22Rv1 (cell line): ENCODE data around the gene GNB5.
"Not testable (repeated sequence)": the region's sequence is repeated elsewhere in the genome, so short reads cannot be mapped to it uniquely, and the experiment has no call there.

ENCODE experiments used
- H3K27ac ChIP-seq: fragments of 450-650 bp; 2 replicates; pipeline ENCODE4 v1.5.1; 2017
- ZFX ChIP-seq: fragments of 450-650 bp; IDR thresholded peaks from 2 replicates; pipeline ENCODE4 v1.6.1; 2017; ENCODE audit warnings: antibody characterized with exemption, borderline replicate concordance
- TF ChIP-seq, protein P1 (sequence below): fragments of 450-650 bp; IDR thresholded peaks from 2 replicates; pipeline ENCODE4 v1.5.1; 2017; ENCODE audit warnings: mild to moderate bottlenecking

Gene GNB5

DNA sequence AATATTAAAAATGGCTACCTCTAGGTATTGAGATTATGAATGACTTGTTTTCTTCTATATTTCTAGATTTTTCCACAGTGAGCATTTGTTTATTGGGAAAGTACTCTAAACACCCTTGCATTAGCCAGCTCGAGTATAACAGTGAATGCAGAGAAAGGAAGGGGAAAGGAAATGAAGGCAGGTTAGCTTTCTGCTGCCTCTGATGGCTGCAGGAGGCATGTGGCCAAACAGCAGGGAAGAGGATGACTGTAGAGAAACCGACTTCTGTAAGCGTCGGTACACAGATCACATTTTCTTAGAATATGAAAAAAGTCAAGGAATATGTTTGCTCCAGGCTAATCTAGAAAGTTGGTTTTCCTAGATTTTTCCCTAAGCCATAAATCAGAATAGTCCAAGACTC is 19.8 kb downstream of the GNB5 start:
- TF ChIP-seq ZFX: no peak
- TF ChIP-seq, protein P1, sequence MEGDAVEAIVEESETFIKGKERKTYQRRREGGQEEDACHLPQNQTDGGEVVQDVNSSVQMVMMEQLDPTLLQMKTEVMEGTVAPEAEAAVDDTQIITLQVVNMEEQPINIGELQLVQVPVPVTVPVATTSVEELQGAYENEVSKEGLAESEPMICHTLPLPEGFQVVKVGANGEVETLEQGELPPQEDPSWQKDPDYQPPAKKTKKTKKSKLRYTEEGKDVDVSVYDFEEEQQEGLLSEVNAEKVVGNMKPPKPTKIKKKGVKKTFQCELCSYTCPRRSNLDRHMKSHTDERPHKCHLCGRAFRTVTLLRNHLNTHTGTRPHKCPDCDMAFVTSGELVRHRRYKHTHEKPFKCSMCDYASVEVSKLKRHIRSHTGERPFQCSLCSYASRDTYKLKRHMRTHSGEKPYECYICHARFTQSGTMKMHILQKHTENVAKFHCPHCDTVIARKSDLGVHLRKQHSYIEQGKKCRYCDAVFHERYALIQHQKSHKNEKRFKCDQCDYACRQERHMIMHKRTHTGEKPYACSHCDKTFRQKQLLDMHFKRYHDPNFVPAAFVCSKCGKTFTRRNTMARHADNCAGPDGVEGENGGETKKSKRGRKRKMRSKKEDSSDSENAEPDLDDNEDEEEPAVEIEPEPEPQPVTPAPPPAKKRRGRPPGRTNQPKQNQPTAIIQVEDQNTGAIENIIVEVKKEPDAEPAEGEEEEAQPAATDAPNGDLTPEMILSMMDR: no peak; the same call in 1 of the 2 replicates
- H3K27ac ChIP-seq: no peak overlapping the region

DNA sequence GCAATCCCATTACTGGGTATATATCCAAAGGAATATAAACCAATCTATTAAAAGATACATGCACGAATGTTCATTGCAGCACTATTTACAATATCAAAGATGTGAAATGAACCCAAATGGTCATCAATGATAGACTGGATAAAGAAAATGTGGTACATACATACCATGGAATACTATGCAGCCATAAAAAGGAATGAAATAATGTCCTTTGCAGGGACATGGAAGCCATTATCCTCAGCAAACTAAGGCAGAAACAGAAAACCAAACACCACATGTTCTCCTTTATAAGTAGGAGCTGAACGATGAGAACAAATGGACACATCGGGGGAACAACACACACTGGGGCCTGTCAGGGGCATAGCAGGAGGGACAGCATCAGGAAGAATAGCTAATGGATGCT is 21.0 kb downstream of the GNB5 start:
- not testable (repeated sequence) for H3K27ac ChIP-seq

DNA sequence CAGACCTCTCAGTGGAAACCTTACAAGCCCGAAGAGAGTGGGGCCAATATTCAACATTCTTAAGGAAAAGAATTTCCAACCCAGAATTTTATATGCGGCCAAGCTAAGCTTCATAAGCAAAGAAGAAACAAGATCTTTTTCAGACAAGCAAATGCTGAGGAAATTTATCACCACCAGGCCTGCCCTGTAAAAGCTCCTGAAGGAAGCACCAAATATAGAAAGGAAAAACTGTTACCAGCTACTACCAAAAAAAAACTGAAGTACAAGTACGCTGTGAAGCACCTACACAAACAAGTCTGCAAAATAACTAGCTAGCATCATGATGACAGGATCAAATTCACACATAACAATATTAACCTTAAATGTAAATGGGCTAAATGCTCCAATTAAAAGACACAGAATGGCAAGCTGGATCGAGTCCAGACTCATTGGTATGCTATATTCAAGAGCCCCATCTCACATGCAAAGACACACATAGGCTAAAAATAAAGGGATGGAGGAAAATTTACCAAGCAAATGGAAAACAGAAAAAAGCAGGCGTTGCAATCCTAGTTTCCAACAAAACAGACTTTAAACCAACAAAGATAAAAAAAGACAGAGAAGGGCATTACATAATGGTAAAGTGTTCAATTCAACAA is 25.6 kb downstream of the GNB5 start:
- H3K27ac ChIP-seq: not testable (repeated sequence)

DNA sequence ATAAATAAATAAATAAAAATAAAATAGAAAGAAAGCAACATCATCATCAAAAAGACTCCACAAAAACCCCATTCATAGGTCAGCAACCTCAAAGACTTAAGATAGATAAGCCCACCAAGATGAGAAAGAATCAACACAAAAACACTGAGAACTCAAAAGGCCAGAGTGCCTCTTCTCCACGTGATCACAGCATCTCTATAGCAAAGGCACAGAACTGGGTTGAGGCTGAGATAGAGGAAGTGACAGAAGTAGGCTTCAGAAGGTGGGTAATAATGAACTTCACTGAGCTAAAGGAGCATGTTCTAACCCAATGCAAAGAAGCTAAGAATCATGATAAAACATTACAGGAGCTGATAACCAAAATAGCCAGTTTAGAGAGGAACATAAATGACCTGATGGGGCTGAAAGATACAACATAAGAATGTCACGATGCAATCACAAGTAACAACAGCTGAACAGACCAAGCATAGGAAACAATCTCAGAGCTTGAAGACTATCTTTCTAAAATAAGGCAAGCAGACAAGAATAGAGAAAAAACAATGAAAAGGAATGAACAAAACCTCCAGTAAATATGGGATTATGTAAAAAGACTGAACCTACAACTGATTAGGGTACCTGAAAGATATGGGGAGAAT is 26.4 kb downstream of the GNB5 start:
- TF ChIP-seq, protein P1: no peak
- TF ChIP-seq ZFX: no peak
- no peak overlapping the region for H3K27ac ChIP-seq

DNA sequence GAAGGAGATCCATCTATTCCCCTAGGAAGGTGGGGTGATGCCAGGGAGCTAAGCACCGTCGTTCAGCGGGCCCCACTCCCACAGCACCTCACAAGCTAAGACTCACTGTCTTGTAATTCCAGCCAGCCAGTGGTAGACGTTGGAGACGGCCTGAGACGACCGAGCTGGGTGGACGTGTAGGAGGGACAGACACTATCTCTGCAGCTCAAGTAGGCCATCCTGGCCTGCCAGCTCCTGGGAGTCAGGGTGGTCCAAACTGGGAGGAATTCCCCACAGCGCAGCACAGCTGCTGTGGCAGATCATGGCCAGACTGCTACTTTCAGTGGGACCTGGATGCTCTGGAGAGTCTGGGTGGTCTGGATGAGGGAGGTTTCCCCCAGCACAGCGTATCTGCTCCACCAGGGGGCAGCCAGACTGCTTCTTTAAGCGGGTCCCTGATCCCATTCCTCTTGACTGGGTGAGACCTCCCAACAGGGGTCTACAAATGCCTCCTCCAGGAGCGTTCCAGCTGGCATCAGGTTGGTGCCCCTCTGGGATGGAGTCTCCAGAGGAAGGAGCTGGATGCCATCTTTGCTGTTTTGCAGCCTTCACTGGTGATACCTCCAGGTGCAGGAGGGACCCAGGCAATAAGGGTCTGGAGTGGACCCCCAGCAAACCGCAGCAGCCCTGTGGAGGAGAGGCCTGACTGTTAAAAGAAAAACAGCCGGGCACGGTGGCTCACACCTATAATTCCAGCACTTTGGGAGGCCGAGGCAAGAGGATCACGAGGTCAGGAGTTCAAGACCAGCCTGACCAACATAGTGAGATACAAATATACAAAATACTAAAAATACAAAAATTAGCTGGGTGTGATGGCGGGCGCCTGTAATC is 27.6 kb downstream of the GNB5 start:
- H3K27ac ChIP-seq: no peak overlapping the region
- TF ChIP-seq ZFX: no peak
- TF ChIP-seq, protein P1: peak; percentile 36

DNA sequence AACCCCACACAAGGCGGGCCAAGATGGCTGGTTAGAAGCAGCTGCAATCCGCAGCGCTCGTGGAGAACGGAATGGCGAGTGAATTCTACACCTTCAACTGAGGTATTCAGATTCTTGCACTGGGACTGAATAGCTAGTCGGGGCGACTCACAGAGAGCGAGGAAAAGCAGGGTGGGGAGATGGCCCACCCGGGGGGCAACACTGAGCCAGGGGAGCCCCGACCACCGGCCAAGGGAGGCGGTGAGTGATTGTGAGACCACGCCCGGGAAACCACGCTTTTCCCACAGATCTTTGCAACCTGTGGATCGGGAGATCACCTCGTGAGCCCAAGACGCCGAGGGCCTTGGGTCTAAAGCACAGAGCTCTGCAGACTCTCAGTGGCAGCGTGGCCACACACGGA is 28.3 kb downstream of the GNB5 start:
- no peak overlapping the region for H3K27ac ChIP-seq
- TF ChIP-seq, protein P1: no peak
- TF ChIP-seq ZFX: no peak

DNA sequence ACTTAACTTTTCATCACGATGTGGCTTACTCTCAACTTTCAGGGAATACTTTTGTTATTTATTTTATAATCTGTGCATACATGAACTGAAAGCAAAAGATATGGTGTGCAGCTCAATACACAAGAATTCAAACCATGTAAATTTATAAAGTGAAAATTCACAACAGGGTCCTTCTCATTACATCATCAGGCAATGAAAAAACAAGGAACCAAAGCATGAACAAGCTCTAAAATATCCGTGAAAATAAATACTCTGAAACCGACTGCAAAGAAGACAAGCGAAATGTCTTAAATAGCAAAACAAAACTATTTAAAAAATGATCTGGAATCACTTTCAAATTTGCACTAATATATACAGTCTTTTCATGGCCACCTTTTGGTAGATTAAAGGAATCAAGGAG is 28.9 kb downstream of the GNB5 start:
- TF ChIP-seq ZFX: no peak
- TF ChIP-seq, protein P1: no peak
- no peak overlapping the region for H3K27ac ChIP-seq

DNA sequence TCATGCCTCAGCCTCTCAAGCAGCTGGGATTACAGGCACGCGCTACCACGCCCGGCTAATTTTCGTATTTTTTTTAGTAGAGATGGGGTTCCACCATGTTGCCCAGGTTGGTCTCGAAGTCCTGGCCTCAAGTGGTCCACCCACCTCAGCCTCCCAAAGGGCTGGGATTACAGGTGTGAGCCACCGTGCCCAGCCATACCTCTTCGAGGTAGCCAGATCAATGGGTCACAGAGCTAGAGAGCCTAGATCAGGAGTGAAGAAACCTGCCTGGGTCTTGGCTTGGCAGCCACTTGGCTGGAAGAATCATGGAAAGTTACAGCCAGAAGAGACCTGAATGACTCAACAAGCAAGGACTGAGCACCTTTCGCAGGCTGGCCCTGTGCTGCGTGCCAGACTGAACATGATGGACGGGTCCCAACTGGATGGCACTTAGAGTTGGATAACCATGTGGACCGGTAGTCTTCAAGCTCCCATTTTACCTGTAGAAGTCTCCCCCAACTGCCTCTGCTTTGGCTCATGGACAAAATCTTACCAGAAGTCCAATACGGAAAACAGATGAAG is 29.7 kb downstream of the GNB5 start:
- TF ChIP-seq, protein P1: no peak
- no peak for TF ChIP-seq ZFX
- no peak overlapping the region for H3K27ac ChIP-seq
